Activated B cell treated with CpG ODN at 0.5 μM for 24 hours (primary cell): ENCODE results near the gene SECISBP2. TPM values are rescaled to one million over a fixed set of nuclear protein-coding genes. Genes with fewer than 3 reads are reported as not detected.

Source experiments
- ATAC-seq: fragments of 200-7000 bp; cut with Tn5 transposase; one replicate; pipeline ENCODE4 v1.10.0; 2021; ENCODE audit warnings: low read depth, mild to moderate bottlenecking, moderate library complexity
- CTCF ChIA-PET: fragments of 350-600 bp; sonication (Branson Sonifier 250); formaldehyde crosslinking; loops from one replicate; lab custom pipeline; 2021; ENCODE audit warnings: antibody characterized with exemption; lab: Charles Lee
- POLR2A ChIA-PET: fragments of 350-600 bp; sonication (Branson Sonifier 250); formaldehyde crosslinking; loops from one replicate; lab custom pipeline; 2021; ENCODE audit warnings: antibody characterized with exemption; lab: Charles Lee
- DNase-seq: peaks from one replicate; pipeline ENCODE4 v3.0.0; 2022
- H3K27ac Mint-ChIP-seq: one replicate; pipeline ENCODE4 v1.8.0; 2020; ENCODE audit warnings: mixed read lengths
- H3K27me3 Mint-ChIP-seq: one replicate; pipeline ENCODE4 v1.8.0; 2021; ENCODE audit warnings: mixed read lengths
- H3K36me3 Mint-ChIP-seq: one replicate; pipeline ENCODE4 v1.8.0; 2021; ENCODE audit warnings: low read depth, mixed read lengths
- H3K4me1 Mint-ChIP-seq: one replicate; pipeline ENCODE4 v1.8.0; 2021; ENCODE audit warnings: mixed read lengths
- H3K4me3 Mint-ChIP-seq: one replicate; pipeline ENCODE4 v1.8.0; 2020; ENCODE audit warnings: mild to moderate bottlenecking, mixed read lengths
- H3K9me3 Mint-ChIP-seq: one replicate; pipeline ENCODE4 v1.8.0; 2020; ENCODE audit warnings: mixed read lengths
- CTCF ChIP-seq: fragments of 200-600 bp; IDR thresholded peaks from one replicate; pipeline ENCODE4 v1.8.0; 2022; ENCODE audit warnings: antibody characterized with exemption, mild to moderate bottlenecking
- intact Hi-C: fragments of 100-400 bp; cut with micrococcal nuclease; formaldehyde crosslinking; loops from one replicate; pipeline ENCODE4 v1.15.1; 2024
- total RNA-seq: library from RNA; stranded (reverse); gene quantifications from 2 replicates; pipeline ENCODE4 v1.2.3, GENCODE V29; 2022

Gene SECISBP2
- total RNA-seq, 1 donor from 2014 or later: 97.1 TPM

DNA sequence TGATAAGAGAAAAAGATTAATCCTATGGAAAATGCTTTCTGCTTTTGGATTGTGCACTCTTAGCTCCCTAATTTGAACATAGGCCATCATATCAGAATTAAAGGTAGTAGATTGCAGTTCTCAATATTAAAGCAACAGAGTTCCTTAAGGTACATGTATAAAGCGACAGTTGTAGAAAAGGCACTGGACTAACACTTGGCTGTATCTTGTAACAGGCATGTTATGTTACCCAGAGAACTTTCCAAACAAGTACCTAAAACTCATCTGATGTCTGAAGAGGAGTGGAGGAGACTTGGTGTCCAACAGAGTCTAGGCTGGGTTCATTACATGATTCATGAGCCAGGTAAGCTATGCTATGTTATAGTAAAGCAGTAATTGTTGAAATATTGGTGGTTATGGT lies 3.3 kb upstream of the SECISBP2 start:
- H3K4me1 Mint-ChIP-seq: peaks cover 66% of the 10 kb centered on the region
- no peak for TF ChIP-seq CTCF
- no peaks in the 10 kb centered on the region for H3K9me3 Mint-ChIP-seq
- intact Hi-C loops: loop anchor here (10.0 kb wide), 1 partner anchor 1490 kb away; the partner anchor contains the start of gene SYK
- ChIA-PET CTCF (no interaction called here), POLR2A (interaction anchor here (0.7 kb wide), 1 partner anchor 78 kb away, joined by 3 read pairs; no protein-coding TSS in a partner anchor)
- H3K27me3 Mint-ChIP-seq: no peaks in the 10 kb centered on the region
- no peak overlapping the region for H3K4me3 Mint-ChIP-seq
- DNase-seq (no peak), ATAC-seq (no peak)
- H3K36me3 Mint-ChIP-seq: peaks cover 52% of the 10 kb centered on the region
- H3K27ac Mint-ChIP-seq: peak overlapping the region; percentile 35

GRCh38 chr9:89315482-89315881 lies 2.8 kb upstream of the SECISBP2 start:
- intact Hi-C loops: loop anchor here (10.0 kb wide), 1 partner anchor 1489 kb away; the partner anchor contains the start of gene SYK
- no peak for TF ChIP-seq CTCF
- Mint-ChIP-seq H3K4me3 (no peak overlapping the region), H3K9me3 (no peaks in the 10 kb centered on the region), H3K36me3 (peaks cover 55% of the 10 kb centered on the region), H3K27me3 (no peaks in the 10 kb centered on the region), H3K27ac (no peak overlapping the region), H3K4me1 (peaks cover 68% of the 10 kb centered on the region)
- ChIA-PET POLR2A (no interaction called here), CTCF (no interaction called here)
- DNase-seq (no peak), ATAC-seq (no peak)

- Mint-ChIP-seq H3K27ac (peak overlapping the region; percentile 98), H3K27me3 (no peaks in the 10 kb centered on the region), H3K36me3 (peaks cover 65% of the 10 kb centered on the region), H3K9me3 (no peaks in the 10 kb centered on the region), H3K4me1 (peaks cover 64% of the 10 kb centered on the region), H3K4me3 (peak overlapping the region; percentile 91)
- no peak for DNase-seq
- no peak for ATAC-seq
- POLR2A ChIA-PET: interaction anchor here (2.1 kb wide), 1 partner anchor 231 kb away, joined by 19 read pairs; no protein-coding TSS in a partner anchor
- intact Hi-C loops: loop anchor here (10.0 kb wide), 1 partner anchor 1488 kb away; the partner anchor contains the start of gene SYK
- CTCF ChIA-PET: no interaction called here
- TF ChIP-seq CTCF: no peak
Observed at GRCh38 chr9:89317282-89317681, 1.0 kb upstream of the SECISBP2 start.

GRCh38 chr9:89319015-89319905 lies 960 bp downstream of the SECISBP2 start:
- H3K36me3 Mint-ChIP-seq: peaks cover 80% of the 10 kb centered on the region
- H3K27ac Mint-ChIP-seq: peak overlapping the region; percentile 98
- ChIA-PET POLR2A (interaction anchor here (0.6 to 2.1 kb wide), 4 partner anchors 9 to 229 kb away, joined by 3 to 19 read pairs (median 8); partner anchors contain the start of gene CKS2), CTCF (interaction anchor here (0.7 to 1.2 kb wide), 2 partner anchors 229 to 462 kb away, joined by 3 to 5 read pairs; no protein-coding TSS in a partner anchor)
- no peak for DNase-seq
- intact Hi-C loops: loop anchor here (1.0 to 10.0 kb wide), 2 partner anchors 230 to 1486 kb away; partner anchors contain the start of gene SYK
- no peak for TF ChIP-seq CTCF
- H3K4me3 Mint-ChIP-seq: peak overlapping the region; percentile 91
- no peak for ATAC-seq
- no peaks in the 10 kb centered on the region for H3K27me3 Mint-ChIP-seq
- H3K4me1 Mint-ChIP-seq: peaks cover 56% of the 10 kb centered on the region
- no peaks in the 10 kb centered on the region for H3K9me3 Mint-ChIP-seq

DNA sequence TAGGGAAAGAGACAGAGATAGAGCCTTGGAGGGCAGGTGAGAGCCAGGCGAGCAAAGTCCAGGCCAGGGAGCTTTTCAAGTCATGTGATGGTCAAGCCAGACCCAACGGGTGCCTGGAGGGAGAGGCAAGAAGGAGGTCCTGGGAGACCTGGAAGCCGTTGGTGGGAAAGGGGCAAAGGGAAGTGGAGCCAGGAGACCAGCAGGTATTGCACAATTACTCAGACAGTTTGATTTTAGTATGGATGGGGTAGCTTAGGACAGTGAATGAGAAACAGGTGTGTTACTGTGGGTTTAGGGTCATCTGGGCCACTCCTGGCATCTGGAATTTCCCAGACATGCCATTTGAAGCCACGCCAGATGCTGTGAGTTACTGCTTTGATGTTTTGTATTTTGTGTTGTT lies 5.1 kb downstream of the SECISBP2 start:
- Mint-ChIP-seq H3K4me1 (peaks cover 41% of the 10 kb centered on the region), H3K9me3 (no peaks in the 10 kb centered on the region)
- no peak for ATAC-seq

More for the DNA sequence above, 5.1 kb downstream of the SECISBP2 start:
- CTCF ChIA-PET: no interaction called here
- TF ChIP-seq CTCF: no peak
- no peak for DNase-seq
- intact Hi-C loops: no loop called here
- POLR2A ChIA-PET: no interaction called here
- Mint-ChIP-seq H3K27ac (no peak overlapping the region), H3K36me3 (peaks cover 74% of the 10 kb centered on the region), H3K4me3 (no peak overlapping the region), H3K27me3 (no peaks in the 10 kb centered on the region)
